SK-N-SH (cell line): ENCODE data around the gene ETFRF1. TPM values are rescaled to one million over a fixed set of nuclear protein-coding genes. Genes with fewer than 3 reads are reported as not detected.

ENCODE experiments used
- CTCF ChIA-PET: fragments of 300-600, 350-600 bp; formaldehyde crosslinking; extraction: SDS; loops from one replicate; lab custom pipeline; 2021; lab: Yijun Ruan, JAX
- POLR2A ChIA-PET: fragments of 350-600 bp; sonication (Branson Sonifier 250); formaldehyde crosslinking; extraction: SDS; loops from one replicate; lab custom pipeline; 2020; ENCODE audit warnings: antibody characterized with exemption, inconsistent platforms; lab: Yijun Ruan, JAX
- DNase-seq: peaks from one replicate; pipeline ENCODE4 v3.0.0; 2012
- H2AFZ ChIP-seq: fragments of 200-600 bp; sonication (generic); 2 replicates; pipeline ENCODE4 v1.8.1; 2016; ENCODE audit warnings: antibody characterized with exemption, mild to moderate bottlenecking, low read depth
- H3F3A ChIP-seq: fragments of 200-600 bp; sonication (generic); replicated peaks from 2 replicates; pipeline ENCODE3; 2016; ENCODE audit warnings: antibody characterized with exemption, mild to moderate bottlenecking; ENCODE audit not compliant: insufficient read depth
- H3K27ac ChIP-seq, 2 experiments: fragments of 200-500 bp in 1 of 2; fragments of 200-600 bp in 1 of 2; sonication (Bioruptor generic) in 1 of 2; sonication (generic), shearing (Covaris generic) in 1 of 2; 2 replicates each; pipeline versions ENCODE4 v1.5.1 to v1.6.1; 2014 to 2016; ENCODE audit warnings: low read depth in 2 of 2, inconsistent platforms in 1 of 2, low read length in 1 of 2, mild to moderate bottlenecking in 1 of 2, mixed read lengths in 1 of 2
- H3K27me3 ChIP-seq: fragments of 200-600 bp; sonication (generic), shearing (Covaris generic); 2 replicates; pipeline ENCODE4 v1.6.1; 2016; ENCODE audit warnings: mixed run types; ENCODE audit not compliant: insufficient read depth
- H3K36me3 ChIP-seq, 2 experiments: fragments of 200-500 bp in 1 of 2; fragments of 200-600 bp in 1 of 2; sonication (Bioruptor generic) in 1 of 2; sonication (generic) in 1 of 2; replicated peaks in 1 of 2; 2 replicates each; pipeline versions ENCODE3 to v1.5.1; 2014 to 2016; ENCODE audit warnings: low read length in 1 of 2, mild to moderate bottlenecking in 1 of 2; ENCODE audit not compliant: insufficient read depth in 2 of 2, control insufficient read depth in 1 of 2
- H3K4me1 ChIP-seq, 2 experiments: fragments of 200-500 bp in 1 of 2; fragments of 200-600 bp in 1 of 2; sonication (Bioruptor generic) in 1 of 2; sonication (generic), shearing (Covaris generic) in 1 of 2; 2 replicates each; pipeline versions ENCODE4 v1.5.1 to v1.6.1; 2014 to 2016; ENCODE audit warnings: low read depth in 1 of 2, low read length in 1 of 2, mixed run types in 1 of 2; ENCODE audit not compliant: insufficient read depth in 2 of 2, control insufficient read depth in 1 of 2
- H3K4me2 ChIP-seq: fragments of 200-600 bp; sonication (generic), shearing (Covaris generic); 2 replicates; pipeline ENCODE4 v1.6.1; 2017; ENCODE audit warnings: mixed run types
- H3K4me3 ChIP-seq, 2 experiments: fragments of 200-500 bp in 1 of 2; fragments of 200-600 bp in 1 of 2; sonication (Bioruptor generic) in 1 of 2; sonication (generic), shearing (Covaris generic) in 1 of 2; 2 replicates each; pipeline versions ENCODE4 v1.5.1 to v1.8.1; 2014 to 2016; ENCODE audit warnings: low read depth in 2 of 2, inconsistent platforms in 1 of 2, low read length in 1 of 2, mild to moderate bottlenecking in 1 of 2, mixed read lengths in 1 of 2, moderate library complexity in 1 of 2
- H3K79me2 ChIP-seq: fragments of 200-600 bp; sonication (generic); 2 replicates; pipeline ENCODE4 v1.8.1; 2017; ENCODE audit warnings: mild to moderate bottlenecking; ENCODE audit not compliant: insufficient read depth
- H3K9ac ChIP-seq: fragments of 200-600 bp; sonication (generic); 2 replicates; pipeline ENCODE4 v1.6.1; 2017; ENCODE audit warnings: mixed run types
- H3K9me2 ChIP-seq: fragments of 200-600 bp; sonication (generic); 2 replicates; pipeline ENCODE4 v1.6.1; 2017; ENCODE audit warnings: mixed run types
- H3K9me3 ChIP-seq: fragments of 200-600 bp; sonication (generic); 2 replicates; pipeline ENCODE4 v1.6.1; 2017; ENCODE audit warnings: mixed run types, mild to moderate bottlenecking, moderate library complexity
- H4K20me1 ChIP-seq: fragments of 200-600 bp; sonication (generic); 2 replicates; pipeline ENCODE4 v1.6.1; 2017; ENCODE audit warnings: mild to moderate bottlenecking, mixed run types; ENCODE audit not compliant: insufficient read depth
- EZH2phosphoT487 ChIP-seq: fragments of 200-600 bp; sonication (generic); IDR thresholded peaks from 2 replicates; pipeline ENCODE4 v1.6.1; 2017; ENCODE audit warnings: low read depth, mixed run types, mild to moderate bottlenecking, antibody characterized with exemption, moderate library complexity, borderline replicate concordance
- JUND ChIP-seq: IDR thresholded peaks from 2 replicates; pipeline ENCODE4 v1.4.0; 2012
- MEF2A ChIP-seq: IDR thresholded peaks from 2 replicates; pipeline ENCODE4 v1.4.0; 2012; ENCODE audit warnings: low read depth, borderline replicate concordance
- MXI1 ChIP-seq: IDR thresholded peaks from 2 replicates; pipeline ENCODE4 v1.6.1; 2012; ENCODE audit warnings: mild to moderate bottlenecking, low read depth, low read length, improper control_type of control experiment
- POLR2AphosphoS5 ChIP-seq: IDR thresholded peaks from 2 replicates; pipeline ENCODE4 v1.6.1; 2012; ENCODE audit warnings: low read depth, low read length
- RAD21 ChIP-seq: IDR thresholded peaks from 2 replicates; pipeline ENCODE4 v1.6.1; 2012; ENCODE audit warnings: mild to moderate bottlenecking, low read length
- RFX5 ChIP-seq: IDR thresholded peaks from 2 replicates; pipeline ENCODE4 v1.6.1; 2012; ENCODE audit warnings: mild to moderate bottlenecking, improper control_type of control experiment, low read length
- SMC3 ChIP-seq: IDR thresholded peaks from 2 replicates; pipeline ENCODE4 v1.6.1; 2012; ENCODE audit warnings: low read depth, low read length, improper control_type of control experiment
- TAF1 ChIP-seq: IDR thresholded peaks from 2 replicates; pipeline ENCODE4 v1.6.1; 2012; ENCODE audit warnings: low read depth, mild to moderate bottlenecking, low read length, moderate library complexity, borderline replicate concordance
- WGBS: methylation state at CpG from one replicate; pipeline ENCODE4 v1.1.6; 2017; ENCODE audit warnings: low lambda C conversion rate; 5-methylcytosine and 5-hydroxymethylcytosine counted together
- polyA plus RNA-seq, 3 experiments: library from polyadenylated mRNA; depleted of rRNA; stranded (reverse); fragments of >200 nt; gene quantifications; 2 replicates each; pipeline ENCODE4 v1.2.3, GENCODE V29; 2012
- TF ChIP-seq, protein P1 (sequence below): fragments of 200-600 bp; sonication (generic); IDR thresholded peaks from 2 replicates; pipeline ENCODE4 v1.6.1; 2017; ENCODE audit warnings: antibody characterized with exemption, mild to moderate bottlenecking, moderate library complexity
- TF ChIP-seq, protein P2 (sequence below): IDR thresholded peaks from 2 replicates; pipeline ENCODE4 v1.4.0; 2012; ENCODE audit warnings: low read depth, borderline replicate concordance

Gene ETFRF1
- polyA plus RNA-seq, 1 of the 3 experiments (the other 2 are of a cell fraction): 7.8 TPM

DNA sequence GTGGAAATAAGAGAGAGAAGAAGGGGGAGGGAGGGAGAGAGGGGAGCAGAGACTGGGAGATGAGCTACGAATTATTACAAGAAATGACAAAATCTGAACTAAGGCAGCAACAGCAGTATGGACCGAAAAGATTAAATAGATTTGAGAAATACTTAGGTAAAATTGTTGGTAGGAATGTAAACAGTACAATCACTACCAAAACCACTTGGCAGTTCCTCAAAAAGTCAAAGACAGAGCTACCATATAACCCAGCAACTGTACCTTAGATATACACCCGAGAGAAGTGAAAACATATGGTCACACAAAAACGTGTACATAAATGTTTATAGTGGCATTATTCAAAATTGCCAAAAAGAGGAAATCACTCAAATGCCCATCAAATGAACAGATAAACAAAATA is 41.6 kb downstream of the ETFRF1 start (continued):
- TF ChIP-seq, protein P1, sequence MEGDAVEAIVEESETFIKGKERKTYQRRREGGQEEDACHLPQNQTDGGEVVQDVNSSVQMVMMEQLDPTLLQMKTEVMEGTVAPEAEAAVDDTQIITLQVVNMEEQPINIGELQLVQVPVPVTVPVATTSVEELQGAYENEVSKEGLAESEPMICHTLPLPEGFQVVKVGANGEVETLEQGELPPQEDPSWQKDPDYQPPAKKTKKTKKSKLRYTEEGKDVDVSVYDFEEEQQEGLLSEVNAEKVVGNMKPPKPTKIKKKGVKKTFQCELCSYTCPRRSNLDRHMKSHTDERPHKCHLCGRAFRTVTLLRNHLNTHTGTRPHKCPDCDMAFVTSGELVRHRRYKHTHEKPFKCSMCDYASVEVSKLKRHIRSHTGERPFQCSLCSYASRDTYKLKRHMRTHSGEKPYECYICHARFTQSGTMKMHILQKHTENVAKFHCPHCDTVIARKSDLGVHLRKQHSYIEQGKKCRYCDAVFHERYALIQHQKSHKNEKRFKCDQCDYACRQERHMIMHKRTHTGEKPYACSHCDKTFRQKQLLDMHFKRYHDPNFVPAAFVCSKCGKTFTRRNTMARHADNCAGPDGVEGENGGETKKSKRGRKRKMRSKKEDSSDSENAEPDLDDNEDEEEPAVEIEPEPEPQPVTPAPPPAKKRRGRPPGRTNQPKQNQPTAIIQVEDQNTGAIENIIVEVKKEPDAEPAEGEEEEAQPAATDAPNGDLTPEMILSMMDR: no peak
- no peak for TF ChIP-seq POLR2AphosphoS5
- TF ChIP-seq MXI1: no peak
- no peak for TF ChIP-seq TAF1
- TF ChIP-seq EZH2phosphoT487: no peak
- TF ChIP-seq, protein P2, sequence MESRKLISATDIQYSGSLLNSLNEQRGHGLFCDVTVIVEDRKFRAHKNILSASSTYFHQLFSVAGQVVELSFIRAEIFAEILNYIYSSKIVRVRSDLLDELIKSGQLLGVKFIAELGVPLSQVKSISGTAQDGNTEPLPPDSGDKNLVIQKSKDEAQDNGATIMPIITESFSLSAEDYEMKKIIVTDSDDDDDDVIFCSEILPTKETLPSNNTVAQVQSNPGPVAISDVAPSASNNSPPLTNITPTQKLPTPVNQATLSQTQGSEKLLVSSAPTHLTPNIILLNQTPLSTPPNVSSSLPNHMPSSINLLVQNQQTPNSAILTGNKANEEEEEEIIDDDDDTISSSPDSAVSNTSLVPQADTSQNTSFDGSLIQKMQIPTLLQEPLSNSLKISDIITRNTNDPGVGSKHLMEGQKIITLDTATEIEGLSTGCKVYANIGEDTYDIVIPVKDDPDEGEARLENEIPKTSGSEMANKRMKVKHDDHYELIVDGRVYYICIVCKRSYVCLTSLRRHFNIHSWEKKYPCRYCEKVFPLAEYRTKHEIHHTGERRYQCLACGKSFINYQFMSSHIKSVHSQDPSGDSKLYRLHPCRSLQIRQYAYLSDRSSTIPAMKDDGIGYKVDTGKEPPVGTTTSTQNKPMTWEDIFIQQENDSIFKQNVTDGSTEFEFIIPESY: no peak
- TF ChIP-seq, all 33 proteins: peak for 0

DNA sequence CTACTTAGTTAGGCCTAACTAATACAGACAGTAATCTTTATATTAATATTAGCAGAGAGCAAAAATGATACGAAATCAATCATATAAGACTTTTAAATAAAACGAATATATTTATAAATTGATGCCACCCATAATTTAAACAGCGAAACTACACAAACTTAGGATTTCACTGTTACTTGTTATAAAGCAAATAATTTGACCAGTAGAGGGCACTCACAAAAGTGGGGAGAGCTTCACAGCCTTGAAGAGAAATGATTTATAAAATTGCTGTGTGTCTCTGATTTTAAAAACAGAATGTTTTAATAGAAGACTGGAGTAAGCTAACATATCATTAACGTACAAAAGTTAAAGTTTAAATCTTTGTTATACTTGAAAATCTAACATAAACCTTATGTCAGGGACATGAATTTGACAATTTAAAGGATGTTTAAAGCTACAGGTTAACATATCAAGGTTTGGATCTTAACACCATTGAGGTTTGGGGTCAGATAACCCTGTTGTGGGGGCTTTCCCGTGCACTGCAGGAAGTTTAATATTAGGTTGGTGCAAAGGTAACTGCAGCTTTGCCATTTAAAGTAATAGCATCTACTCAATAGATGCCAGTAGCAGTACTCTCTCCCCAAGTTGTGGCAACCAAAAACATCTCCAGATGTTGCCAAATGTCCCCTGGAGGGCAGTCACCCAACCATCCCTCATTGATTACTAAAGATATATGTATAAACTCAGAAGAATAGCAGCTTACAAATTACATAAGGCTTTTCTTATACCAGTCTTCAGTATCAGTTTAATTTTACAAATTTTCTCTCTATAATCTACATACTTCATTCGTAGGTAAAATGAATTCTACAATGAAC is 46.4 kb downstream of the ETFRF1 start:
- Histone ChIP-seq H3K27ac (no peak overlapping the region; a peak in 1 of 4 replicates), H2AFZ (no peak overlapping the region), H3K4me1 (peaks cover 0 to 3% of the 10 kb centered on the region in 2 experiments; a peak in 1 of 4 replicates), H3K4me2 (no peak overlapping the region), H3K4me3 (no peak overlapping the region; a peak in 1 of 4 replicates), H3K27me3 (no peaks in the 10 kb centered on the region), H3K36me3 (peaks cover 56 to 65% of the 10 kb centered on the region in 2 experiments), H3K9me3 (no peaks in the 10 kb centered on the region), H3F3A (no peaks in the 10 kb centered on the region), H3K79me2 (peaks cover 89% of the 10 kb centered on the region), H3K9ac (no peak overlapping the region), H4K20me1 (peaks cover 9% of the 10 kb centered on the region), H3K9me2 (no peaks in the 10 kb centered on the region)
- CTCF ChIA-PET: interaction anchor here (0.7 to 2.4 kb wide), 36 partner anchors 10 to 880 kb away, joined by 3 to 15 read pairs (median 4); partner anchors contain the start of gene KRAS
- peak; percentile 27 for DNase-seq
- POLR2A ChIA-PET: interaction anchor here (1.0 kb wide), 2 partner anchors 10 to 146 kb away, joined by 4 read pairs; partner anchors contain the start of gene KRAS
- 35% methylated on average over 6 of the region's 6 CpGs for WGBS
- TF ChIP-seq RFX5 (no peak), JUND (no peak), SMC3 (peak; percentile 61), MEF2A (no peak), RAD21 (peak; percentile 72)
- TF ChIP-seq, protein P1: peak; percentile 87
